ENCODE results near the gene RTKN. TPM values are rescaled to one million over a fixed set of nuclear protein-coding genes. Genes with fewer than 3 reads are reported as not detected.

The RTKN gene, protein sequence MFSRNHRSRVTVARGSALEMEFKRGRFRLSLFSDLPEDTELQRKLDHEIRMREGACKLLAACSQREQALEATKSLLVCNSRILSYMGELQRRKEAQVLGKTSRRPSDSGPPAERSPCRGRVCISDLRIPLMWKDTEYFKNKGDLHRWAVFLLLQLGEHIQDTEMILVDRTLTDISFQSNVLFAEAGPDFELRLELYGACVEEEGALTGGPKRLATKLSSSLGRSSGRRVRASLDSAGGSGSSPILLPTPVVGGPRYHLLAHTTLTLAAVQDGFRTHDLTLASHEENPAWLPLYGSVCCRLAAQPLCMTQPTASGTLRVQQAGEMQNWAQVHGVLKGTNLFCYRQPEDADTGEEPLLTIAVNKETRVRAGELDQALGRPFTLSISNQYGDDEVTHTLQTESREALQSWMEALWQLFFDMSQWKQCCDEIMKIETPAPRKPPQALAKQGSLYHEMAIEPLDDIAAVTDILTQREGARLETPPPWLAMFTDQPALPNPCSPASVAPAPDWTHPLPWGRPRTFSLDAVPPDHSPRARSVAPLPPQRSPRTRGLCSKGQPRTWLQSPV
- polyA plus RNA-seq: 4.9 and 6.1 TPM in 2 replicates
- 3.0 and 3.4 TPM in 2 replicates for polyA minus RNA-seq

GRCh38 chr2:74441690-74442482, at the start of gene RTKN:
Gene RTKN, minus strand, starts transcription at chr2:74441937. Its CDS starts 121 bp downstream, at chr2:74441816.
- H3K27ac ChIP-seq (ENCODE audit: low read length): no peak within 1 kb of the TSS
- peak within 1 kb of the TSS; percentile 57 for H3K4me3 ChIP-seq (ENCODE audit: low read length)
- no peaks in the 10 kb centered on the region for H3K9me2 ChIP-seq (ENCODE audit: insufficient read depth, low read length)
- H4K20me1 ChIP-seq (ENCODE audit: insufficient read depth): no peaks in the 10 kb centered on the region
- H3K9me3 ChIP-seq (ENCODE audit: low read length): no peaks in the 10 kb centered on the region
- peak within 1 kb of the TSS; percentile 21 for H2AFZ ChIP-seq (ENCODE audit: low read depth, low read length)
- H3F3A ChIP-seq (ENCODE audit: insufficient read depth, low read length, poor library complexity, severe bottlenecking): no peaks in the 10 kb centered on the region
- TF ChIP-seq, protein P1, sequence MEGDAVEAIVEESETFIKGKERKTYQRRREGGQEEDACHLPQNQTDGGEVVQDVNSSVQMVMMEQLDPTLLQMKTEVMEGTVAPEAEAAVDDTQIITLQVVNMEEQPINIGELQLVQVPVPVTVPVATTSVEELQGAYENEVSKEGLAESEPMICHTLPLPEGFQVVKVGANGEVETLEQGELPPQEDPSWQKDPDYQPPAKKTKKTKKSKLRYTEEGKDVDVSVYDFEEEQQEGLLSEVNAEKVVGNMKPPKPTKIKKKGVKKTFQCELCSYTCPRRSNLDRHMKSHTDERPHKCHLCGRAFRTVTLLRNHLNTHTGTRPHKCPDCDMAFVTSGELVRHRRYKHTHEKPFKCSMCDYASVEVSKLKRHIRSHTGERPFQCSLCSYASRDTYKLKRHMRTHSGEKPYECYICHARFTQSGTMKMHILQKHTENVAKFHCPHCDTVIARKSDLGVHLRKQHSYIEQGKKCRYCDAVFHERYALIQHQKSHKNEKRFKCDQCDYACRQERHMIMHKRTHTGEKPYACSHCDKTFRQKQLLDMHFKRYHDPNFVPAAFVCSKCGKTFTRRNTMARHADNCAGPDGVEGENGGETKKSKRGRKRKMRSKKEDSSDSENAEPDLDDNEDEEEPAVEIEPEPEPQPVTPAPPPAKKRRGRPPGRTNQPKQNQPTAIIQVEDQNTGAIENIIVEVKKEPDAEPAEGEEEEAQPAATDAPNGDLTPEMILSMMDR (IDR thresholded peaks at IDR 0.05; ENCODE audit: poor library complexity, severe bottlenecking): no peak
- TF ChIP-seq POLR2AphosphoS5 (IDR thresholded peaks at IDR 0.05) (no peak), EZH2 (IDR thresholded peaks at IDR 0.05; ENCODE audit: borderline replicate concordance, insufficient read depth, low read length, poor library complexity, severe bottlenecking) (peak; percentile 29)
- no peaks in the 10 kb centered on the region for H3K36me3 ChIP-seq (ENCODE audit: insufficient read depth, low read length)
- H3K27me3 ChIP-seq (ENCODE audit: insufficient read depth, low read depth, low read length): peaks cover 29% of the 10 kb centered on the region
- H3K9ac ChIP-seq (ENCODE audit: low read length): peak within 1 kb of the TSS; percentile 45
- no peak within 1 kb of the TSS for H3K4me2 ChIP-seq (ENCODE audit: low read length)
- no peaks in the 10 kb centered on the region for H3K79me2 ChIP-seq (replicated peaks; ENCODE audit: insufficient read depth, low read length)

GRCh38 chr2:74489906-74490305, 48.2 kb upstream of the RTKN start:
- no peak overlapping the region for H3K4me2 ChIP-seq (ENCODE audit: low read length)
- H3K4me3 ChIP-seq (ENCODE audit: low read length): no peak overlapping the region
- H3K9ac ChIP-seq (ENCODE audit: low read length): no peak overlapping the region
- no peaks in the 10 kb centered on the region for H3K79me2 ChIP-seq (replicated peaks; ENCODE audit: insufficient read depth, low read length)
- no peaks in the 10 kb centered on the region for H3K9me2 ChIP-seq (ENCODE audit: insufficient read depth, low read length)
- no peak overlapping the region for H3K27ac ChIP-seq (ENCODE audit: low read length)
- no peaks in the 10 kb centered on the region for H3K9me3 ChIP-seq (ENCODE audit: low read length)
- no peaks in the 10 kb centered on the region for H3K36me3 ChIP-seq (ENCODE audit: insufficient read depth, low read length)
- no peak overlapping the region for H2AFZ ChIP-seq (ENCODE audit: low read depth, low read length)
- TF ChIP-seq TAF1 (IDR thresholded peaks at IDR 0.05; ENCODE audit: low read depth): no peak
- TF ChIP-seq REST (IDR thresholded peaks at IDR 0.05; ENCODE audit: borderline replicate concordance): no peak
- TF ChIP-seq, protein P1 (IDR thresholded peaks at IDR 0.05; ENCODE audit: poor library complexity, severe bottlenecking): no peak
- no peak for TF ChIP-seq POLR2AphosphoS5 (IDR thresholded peaks at IDR 0.05)
- TF ChIP-seq RAD21 (conservative IDR thresholded peaks at IDR 0.05): no peak
- TF ChIP-seq SMC3 (conservative IDR thresholded peaks at IDR 0.05; ENCODE audit: poor library complexity): no peak
- no peak for TF ChIP-seq MXI1 (conservative IDR thresholded peaks at IDR 0.05; ENCODE audit: poor library complexity, severe bottlenecking)
- TF ChIP-seq EZH2 (IDR thresholded peaks at IDR 0.05; ENCODE audit: borderline replicate concordance, insufficient read depth, low read length, poor library complexity, severe bottlenecking): no peak
- TF ChIP-seq EP300 (conservative IDR thresholded peaks at IDR 0.05; ENCODE audit: poor library complexity, severe bottlenecking): no peak
- H3F3A ChIP-seq (ENCODE audit: insufficient read depth, low read length, poor library complexity, severe bottlenecking): no peaks in the 10 kb centered on the region
- H4K20me1 ChIP-seq (ENCODE audit: insufficient read depth): no peaks in the 10 kb centered on the region
- H3K27me3 ChIP-seq (ENCODE audit: insufficient read depth, low read depth, low read length): no peaks in the 10 kb centered on the region
